Natural killer cell treated with Interleukin-12 subunit alpha and Interleukin-12 subunit beta and Interleukin-15 and Interleukin-18, amount 100 ng/mL, for 72 hours (primary cell): Measurements from ENCODE around the gene EXPH5. TPM values are rescaled to one million over a fixed set of nuclear protein-coding genes. Genes with fewer than 3 reads are reported as not detected.

ENCODE experiments used
- ATAC-seq, 2 donors: fragments of 150-1000 bp; cut with Tn5 transposase in 1 of 2; sonication (Bioruptor Pico), chemical (Tn5 transposase) in 1 of 2; 2 replicates each; pipeline ENCODE4 v1.10.0; 2021
- DNase-seq: peaks from one replicate; pipeline ENCODE4 v3.0.0; 2022; ENCODE audit warnings: low spot score
- H3K27ac Mint-ChIP-seq, 2 donors: 1 replicate in 1 of 2; 2 replicates in 1 of 2; pipeline ENCODE4 v1.8.0; 2022; ENCODE audit warnings: mixed read lengths in 2 of 2, mild to moderate bottlenecking in 1 of 2, moderate library complexity in 1 of 2
- H3K27me3 Mint-ChIP-seq, 2 donors: 1 replicate in 1 of 2; 2 replicates in 1 of 2; pipeline ENCODE4 v1.8.0; 2022; ENCODE audit warnings: mixed read lengths in 2 of 2
- H3K36me3 Mint-ChIP-seq: one replicate; pipeline ENCODE4 v1.8.0; 2022; ENCODE audit warnings: mixed read lengths
- H3K4me1 Mint-ChIP-seq, 2 donors: 1 replicate in 1 of 2; 2 replicates in 1 of 2; pipeline ENCODE4 v1.8.0; 2022; ENCODE audit warnings: low read depth in 2 of 2, mixed read lengths in 2 of 2, mild to moderate bottlenecking in 1 of 2
- H3K4me3 Mint-ChIP-seq: one replicate; pipeline ENCODE4 v1.8.0; 2022; ENCODE audit warnings: mixed read lengths
- H3K9me3 Mint-ChIP-seq: 2 replicates; pipeline ENCODE4 v1.8.0; 2022; ENCODE audit warnings: mixed read lengths
- total RNA-seq, 2 donors: library from RNA; stranded (reverse); gene quantifications; one replicate each; pipeline ENCODE4 v1.2.3, GENCODE V29; 2022

The EXPH5 gene
- total RNA-seq, 2 donors from 2014 or later = 0.56 to 0.90 TPM

GRCh38 chr11:108508653-108509593 is 84.6 kb downstream of the EXPH5 start:
- Mint-ChIP-seq H3K4me1 (no peaks in the 10 kb centered on the region), H3K4me3 (no peak overlapping the region), H3K27me3 (no peaks in the 10 kb centered on the region), H3K9me3 (no peaks in the 10 kb centered on the region), H3K27ac (no peak overlapping the region), H3K36me3 (no peaks in the 10 kb centered on the region)
- ATAC-seq (no peak), DNase-seq (no peak)

- ATAC-seq (no peak), DNase-seq (no peak)
- Mint-ChIP-seq H3K27ac (no peak overlapping the region), H3K4me3 (no peak overlapping the region), H3K36me3 (no peaks in the 10 kb centered on the region), H3K9me3 (no peaks in the 10 kb centered on the region), H3K4me1 (peaks cover 13 to 14% of the 10 kb centered on the region in 2 donors), H3K27me3 (no peaks in the 10 kb centered on the region)
These were observed 92.2 kb downstream of the EXPH5 start for GRCh38 chr11:108501396-108501795.

- no peaks in the 10 kb centered on the region for H3K27me3 Mint-ChIP-seq
- no peaks in the 10 kb centered on the region for H3K36me3 Mint-ChIP-seq
- H3K27ac Mint-ChIP-seq = no peak overlapping the region
- ATAC-seq (no peak), DNase-seq (no peak)
- no peaks in the 10 kb centered on the region for H3K9me3 Mint-ChIP-seq
- no peak overlapping the region for H3K4me3 Mint-ChIP-seq
- H3K4me1 Mint-ChIP-seq = peaks cover 13 to 14% of the 10 kb centered on the region in 2 donors
These were observed 92.8 kb downstream of the EXPH5 start for GRCh38 chr11:108500721-108501120.

GRCh38 chr11:108500169-108500568 is 93.4 kb downstream of the EXPH5 start:
- DNase-seq (no peak), ATAC-seq (no peak)
- Mint-ChIP-seq H3K27me3 (no peaks in the 10 kb centered on the region), H3K4me3 (peak overlapping the region; percentile 61), H3K9me3 (no peaks in the 10 kb centered on the region), H3K36me3 (no peaks in the 10 kb centered on the region), H3K27ac (peak overlapping the region in 1 of 2 donors; percentile 99), H3K4me1 (peaks cover 13 to 15% of the 10 kb centered on the region in 2 donors)

GRCh38 chr11:108498816-108499408 is 94.7 kb downstream of the EXPH5 start:
- DNase-seq = no peak
- Mint-ChIP-seq H3K27ac (peak overlapping the region; percentile 80 to 99), H3K9me3 (no peaks in the 10 kb centered on the region), H3K27me3 (no peaks in the 10 kb centered on the region), H3K4me1 (peaks cover 13 to 20% of the 10 kb centered on the region in 2 donors), H3K36me3 (no peaks in the 10 kb centered on the region), H3K4me3 (peak overlapping the region; percentile 96)
- ATAC-seq = no peak

GRCh38 chr11:108498046-108498815 is 95.3 kb downstream of the EXPH5 start, which contains the start of gene POGLUT3:
Gene POGLUT3, minus strand, starts transcription at chr11:108498384. Its CDS starts 18 bp downstream, at chr11:108498366.
- ATAC-seq (peak; percentile 82 to 85), DNase-seq (peak; percentile 76)
- H3K4me3 Mint-ChIP-seq = peak within 1 kb of the TSS; percentile 98
- H3K9me3 Mint-ChIP-seq = no peaks in the 10 kb centered on the region
- H3K36me3 Mint-ChIP-seq = no peaks in the 10 kb centered on the region
- peaks cover 13 to 20% of the 10 kb centered on the region in 2 donors for H3K4me1 Mint-ChIP-seq
- peak within 1 kb of the TSS; percentile 98 to 99 for H3K27ac Mint-ChIP-seq
- H3K27me3 Mint-ChIP-seq = no peaks in the 10 kb centered on the region

GRCh38 chr11:108497317-108498045 is 96.1 kb downstream of the EXPH5 start:
- no peaks in the 10 kb centered on the region for H3K36me3 Mint-ChIP-seq
- H3K4me3 Mint-ChIP-seq = peak overlapping the region; percentile 98
- H3K4me1 Mint-ChIP-seq = peaks cover 13 to 20% of the 10 kb centered on the region in 2 donors
- ATAC-seq = peak; percentile 91 to 92
- no peaks in the 10 kb centered on the region for H3K9me3 Mint-ChIP-seq
- H3K27me3 Mint-ChIP-seq = no peaks in the 10 kb centered on the region
- peak overlapping the region; percentile 98 to 99 for H3K27ac Mint-ChIP-seq
- peak; percentile 79 for DNase-seq

GRCh38 chr11:108496643-108497256 is 96.8 kb downstream of the EXPH5 start:
- H3K27me3 Mint-ChIP-seq = no peaks in the 10 kb centered on the region
- H3K27ac Mint-ChIP-seq = peak overlapping the region; percentile 98 to 99
- H3K4me3 Mint-ChIP-seq = peak overlapping the region; percentile 98
- DNase-seq (no peak), ATAC-seq (no peak)
- peaks cover 13 to 20% of the 10 kb centered on the region in 2 donors for H3K4me1 Mint-ChIP-seq
- H3K9me3 Mint-ChIP-seq = no peaks in the 10 kb centered on the region
- H3K36me3 Mint-ChIP-seq = no peaks in the 10 kb centered on the region

- Mint-ChIP-seq H3K4me3 (no peak overlapping the region), H3K36me3 (no peaks in the 10 kb centered on the region), H3K4me1 (peaks cover 13 to 20% of the 10 kb centered on the region in 2 donors), H3K27me3 (no peaks in the 10 kb centered on the region), H3K27ac (peak overlapping the region in 1 of 2 donors; percentile 74), H3K9me3 (no peaks in the 10 kb centered on the region)
- DNase-seq (no peak), ATAC-seq (no peak)
These were observed 98.2 kb downstream of the EXPH5 start for GRCh38 chr11:108495326-108495725.

- Mint-ChIP-seq H3K4me1 (peaks cover 13 to 20% of the 10 kb centered on the region in 2 donors), H3K27ac (peak overlapping the region in 1 of 2 donors; percentile 74), H3K4me3 (no peak overlapping the region), H3K9me3 (no peaks in the 10 kb centered on the region), H3K27me3 (no peaks in the 10 kb centered on the region), H3K36me3 (peaks cover 2% of the 10 kb centered on the region)
- DNase-seq (no peak), ATAC-seq (no peak)
These were observed 99.4 kb downstream of the EXPH5 start for GRCh38 chr11:108494182-108494581.

GRCh38 chr11:108491936-108492335 is 101.6 kb downstream of the EXPH5 start:
- ATAC-seq (no peak), DNase-seq (no peak)
- Mint-ChIP-seq H3K9me3 (no peaks in the 10 kb centered on the region), H3K36me3 (peaks cover 8% of the 10 kb centered on the region), H3K27me3 (no peaks in the 10 kb centered on the region), H3K27ac (no peak overlapping the region), H3K4me1 (peaks cover 4 to 10% of the 10 kb centered on the region in 2 donors), H3K4me3 (no peak overlapping the region)

- Mint-ChIP-seq H3K4me1 (peaks cover 0 to 4% of the 10 kb centered on the region in 2 donors), H3K9me3 (no peaks in the 10 kb centered on the region), H3K4me3 (no peak overlapping the region), H3K36me3 (peaks cover 30% of the 10 kb centered on the region), H3K27ac (peak overlapping the region in 1 of 2 donors; percentile 22), H3K27me3 (no peaks in the 10 kb centered on the region)
- ATAC-seq (no peak), DNase-seq (no peak)
These were observed 106.7 kb downstream of the EXPH5 start for GRCh38 chr11:108486828-108487227.
